Hepatocyte (in vitro differentiated cells): ENCODE data around the gene TUBB2A.

Source experiments
- CTCF ChIP-seq: fragments of 200-600 bp; sonication (generic); IDR thresholded peaks from 2 replicates; pipeline ENCODE4 v1.5.1; 2016; ENCODE audit warnings: antibody characterized with exemption, mild to moderate bottlenecking; ENCODE audit not compliant: poor library complexity
- EZH2 ChIP-seq: fragments of 200-600 bp; sonication (generic); IDR thresholded peaks from 2 replicates; pipeline ENCODE4 v1.6.1; 2016; ENCODE audit warnings: antibody characterized with exemption, mild to moderate bottlenecking, borderline replicate concordance

GRCh38 chr6:3137057-3137777 is 20.1 kb downstream of the TUBB2A start:
- no peak for TF ChIP-seq CTCF
- TF ChIP-seq EZH2: no peak
